HCT116 (cell line): ENCODE results near the gene FRMD4B. TPM values are rescaled to one million over a fixed set of nuclear protein-coding genes. Genes with fewer than 3 reads are reported as not detected.

Experiments used
- ATAC-seq: fragments of 200-7000 bp; cut with Tn5 transposase; 2 replicates; pipeline ENCODE4 v1.9.1; 2020; ENCODE audit warnings: mild to moderate bottlenecking, moderate library complexity
- BruUV-seq: library from RNA; stranded (reverse); fragments of 400-500 nt; replicated peaks from 2 replicates; lab custom pipeline; 2021; lab: Mats Ljungman, UMichigan
- CTCF ChIA-PET: fragments of 300-600 bp; sonication (Branson Sonifier 250); formaldehyde crosslinking; loops from one replicate; lab custom pipeline; 2021; ENCODE audit warnings: antibody characterized with exemption; lab: Charles Lee
- POLR2A ChIA-PET: fragments of 300-600, 350-600 bp; sonication (Branson Sonifier 250); formaldehyde crosslinking; loops from one replicate; lab custom pipeline; 2021; ENCODE audit warnings: antibody characterized with exemption; lab: Charles Lee
- RAD21 ChIA-PET, 2 experiments: fragments of 300-600 bp; sonication (Branson Sonifier 250); formaldehyde crosslinking; loops; one replicate each; lab custom pipeline; 2023; ENCODE audit warnings: low total read pairs in 2 of 2; ENCODE audit not compliant: uncharacterized antibody in 2 of 2, unreplicated experiment in 2 of 2, low non-redundant PET in 1 of 2; lab: Charles Lee
- DNase-seq: peaks from one replicate; pipeline ENCODE4 v3.0.0-alpha.2; 2010; ENCODE audit warnings: low read depth, low spot score
- H2AFZ ChIP-seq: fragments of 200-600 bp; shearing (Covaris generic), sonication (generic); 2 replicates; pipeline ENCODE4 v1.6.1; 2017; ENCODE audit warnings: low read depth, mixed run types, mixed read lengths, antibody characterized with exemption, low read length; ENCODE audit not compliant: poor library complexity, severe bottlenecking
- H3K27ac ChIP-seq: 2 replicates; pipeline ENCODE4 v1.5.1; 2012; ENCODE audit warnings: low read depth, low read length
- H3K27me3 ChIP-seq: fragments of 200-600 bp; sonication (generic); 2 replicates; pipeline ENCODE4 v1.6.1; 2016; ENCODE audit warnings: mixed run types, low read length, mixed read lengths; ENCODE audit not compliant: insufficient read depth
- H3K36me3 ChIP-seq, 2 experiments: fragments of 200-500 bp in 1 of 2; fragments of 200-600 bp in 1 of 2; sonication (Bioruptor generic) in 1 of 2; sonication (generic) in 1 of 2; 2 replicates each; pipeline versions ENCODE4 v1.5.1 to v1.6.1; 2014 to 2016; ENCODE audit warnings: low read length in 2 of 2, inconsistent platforms in 1 of 2, mixed read lengths in 1 of 2, mixed run types in 1 of 2; ENCODE audit not compliant: insufficient read depth in 2 of 2, control insufficient read depth in 1 of 2
- H3K4me1 ChIP-seq, 2 experiments: fragments of 200-600 bp in 1 of 2; sonication (generic) in 1 of 2; 2 replicates each; pipeline versions ENCODE4 v1.5.1 to v1.6.1; 2012 to 2017; ENCODE audit warnings: low read length in 2 of 2, inconsistent platforms in 1 of 2, mild to moderate bottlenecking in 1 of 2, mixed read lengths in 1 of 2, mixed run types in 1 of 2, moderate library complexity in 1 of 2; ENCODE audit not compliant: insufficient read depth in 2 of 2, control insufficient read depth in 1 of 2
- H3K4me2 ChIP-seq: fragments of 200-600 bp; sonication (generic); 2 replicates; pipeline ENCODE4 v1.6.1; 2017; ENCODE audit warnings: mixed run types, low read length, mixed read lengths
- H3K4me3 ChIP-seq, 2 experiments: fragments of 200-600 bp in 1 of 2; sonication (generic) in 1 of 2; replicated peaks in 1 of 2; 2 replicates each; pipeline ENCODE4 v1.5.1; 2011 to 2016; ENCODE audit warnings: low read length in 2 of 2, control low read depth in 1 of 2, low read depth in 1 of 2, mild to moderate bottlenecking in 1 of 2, mixed read lengths in 1 of 2, mixed run types in 1 of 2
- H3K79me2 ChIP-seq: fragments of 200-600 bp; sonication (generic); 2 replicates; pipeline ENCODE4 v1.6.1; 2017; ENCODE audit warnings: mild to moderate bottlenecking, mixed run types, low read length, moderate library complexity, mixed read lengths; ENCODE audit not compliant: insufficient read depth
- H3K9ac ChIP-seq: fragments of 200-600 bp; sonication (generic); 2 replicates; pipeline ENCODE4 v1.6.1; 2016; ENCODE audit warnings: low read length, mixed read lengths
- H3K9me2 ChIP-seq: fragments of 200-600 bp; sonication (generic), shearing (Covaris generic); 2 replicates; pipeline ENCODE4 v1.6.1; 2017; ENCODE audit warnings: mixed run types, mild to moderate bottlenecking, moderate library complexity; ENCODE audit not compliant: insufficient read depth
- H3K9me3 ChIP-seq, 2 experiments: fragments of 200-500 bp in 1 of 2; fragments of 200-600 bp in 1 of 2; sonication (Bioruptor generic) in 1 of 2; sonication (generic) in 1 of 2; 2 replicates each; pipeline ENCODE4 v1.6.1; 2014 to 2017; ENCODE audit warnings: low read length in 2 of 2, mixed read lengths in 2 of 2, inconsistent platforms in 1 of 2, low read depth in 1 of 2, mild to moderate bottlenecking in 1 of 2, mixed run types in 1 of 2, moderate library complexity in 1 of 2; ENCODE audit not compliant: control insufficient read depth in 1 of 2, insufficient read depth in 1 of 2
- H4K20me1 ChIP-seq: fragments of 200-600 bp; sonication (generic), shearing (Covaris generic); 2 replicates; pipeline ENCODE4 v1.6.1; 2017; ENCODE audit warnings: mixed run types, mild to moderate bottlenecking, moderate library complexity; ENCODE audit not compliant: insufficient read depth
- ATF3 ChIP-seq: IDR thresholded peaks from 2 replicates; pipeline ENCODE4 v1.6.1; 2012
- CBX3 ChIP-seq: IDR thresholded peaks from 2 replicates; pipeline ENCODE4 v1.6.1; 2012; ENCODE audit warnings: low read depth
- EGR1 ChIP-seq: IDR thresholded peaks from 2 replicates; pipeline ENCODE4 v1.6.1; 2012; ENCODE audit warnings: low read depth
- EZH2 ChIP-seq: fragments of 200-600 bp; sonication (generic); IDR thresholded peaks from 2 replicates; pipeline ENCODE4 v1.6.1; 2017; ENCODE audit warnings: antibody characterized with exemption, mixed run types
- MAX ChIP-seq: IDR thresholded peaks from 2 replicates; pipeline ENCODE4 v1.6.1; 2012
- REST ChIP-seq: IDR thresholded peaks from 2 replicates; pipeline ENCODE4 v1.6.1; 2012; ENCODE audit warnings: low read depth
- SIN3A ChIP-seq: IDR thresholded peaks from 2 replicates; pipeline ENCODE4 v1.6.1; 2012; ENCODE audit warnings: low read depth
- SP1 ChIP-seq: IDR thresholded peaks from 2 replicates; pipeline ENCODE4 v1.6.1; 2012; ENCODE audit warnings: low read depth
- SRF ChIP-seq: IDR thresholded peaks from 2 replicates; pipeline ENCODE4 v1.6.1; 2012; ENCODE audit warnings: low read depth
- YY1 ChIP-seq: IDR thresholded peaks from 2 replicates; pipeline ENCODE4 v1.6.1; 2011; ENCODE audit warnings: low read length, low read depth, moderate library complexity, mild to moderate bottlenecking; ENCODE audit not compliant: insufficient replicate concordance; ENCODE audit errors: extremely low read depth
- ZFX ChIP-seq: fragments of 450-650 bp; IDR thresholded peaks from 2 replicates; pipeline ENCODE4 v1.6.1; 2017
- ZNF274 ChIP-seq: fragments of 200-500 bp; sonication (Bioruptor generic); IDR thresholded peaks from 2 replicates; pipeline ENCODE4 v1.6.1; 2014; ENCODE audit warnings: mild to moderate bottlenecking, low read depth, low read length, inconsistent platforms
- intact Hi-C: fragments of 100-400 bp; cut with micrococcal nuclease; formaldehyde crosslinking; loops from 2 replicates; pipeline ENCODE4 v1.10.0; 2022
- total RNA-seq: library from RNA; stranded (reverse); gene quantifications from one replicate; pipeline ENCODE4 v1.2.1, GENCODE V29; 2021; ENCODE audit not compliant: unreplicated experiment

The FRMD4B gene
- total RNA-seq, 1 experiment from 2014 or later = 2.0 TPM

- ChIA-PET POLR2A (no interaction called here), CTCF (interaction anchor here (0.6 kb wide), 1 partner anchor 170 kb away, joined by 3 read pairs; no protein-coding TSS in a partner anchor), RAD21 (interaction anchor here in 1 of 2 experiments (0.7 kb wide), 1 partner anchor 97 kb away, joined by 4 read pairs; no protein-coding TSS in a partner anchor)
- Histone ChIP-seq H3K79me2 (no peaks in the 10 kb centered on the region), H3K4me2 (no peak overlapping the region), H3K9ac (no peak overlapping the region), H3K27me3 (peaks cover 8% of the 10 kb centered on the region; the same call in 1 of the 2 replicates), H3K4me1 (no peaks in the 10 kb centered on the region), H3K9me3 (no peaks in the 10 kb centered on the region), H3K36me3 (no peaks in the 10 kb centered on the region), H3K9me2 (no peaks in the 10 kb centered on the region), H3K4me3 (no peak overlapping the region), H4K20me1 (no peaks in the 10 kb centered on the region), H3K27ac (no peak overlapping the region), H2AFZ (no peak overlapping the region)
- intact Hi-C loops = no loop called here
- DNase-seq (no peak), ATAC-seq (no peak)
- TF ChIP-seq MAX (no peak), CBX3 (no peak), ATF3 (no peak), REST (no peak), ZFX (no peak)
- no TSS peak for BruUV-seq
Measured at GRCh38 chr3:69329892-69330291, 56.0 kb downstream of the FRMD4B start.

GRCh38 chr3:69328963-69329302 is 57.0 kb downstream of the FRMD4B start:
- TF ChIP-seq ZNF274 (no peak), CBX3 (no peak), SRF (no peak), ZFX (no peak), ATF3 (no peak), SIN3A (no peak), YY1 (no peak), EZH2 (no peak), SP1 (no peak), EGR1 (no peak)
- intact Hi-C loops = no loop called here
- Histone ChIP-seq H4K20me1 (no peaks in the 10 kb centered on the region), H2AFZ (no peak overlapping the region), H3K4me3 (no peak overlapping the region), H3K27ac (no peak overlapping the region), H3K27me3 (peaks cover 5% of the 10 kb centered on the region; the same call in 1 of the 2 replicates), H3K79me2 (no peaks in the 10 kb centered on the region), H3K36me3 (no peaks in the 10 kb centered on the region), H3K9me2 (no peaks in the 10 kb centered on the region), H3K9ac (no peak overlapping the region), H3K9me3 (no peaks in the 10 kb centered on the region), H3K4me1 (no peaks in the 10 kb centered on the region), H3K4me2 (no peak overlapping the region)
- no peak for DNase-seq
- ChIA-PET POLR2A (no interaction called here), CTCF (no interaction called here), RAD21 (no interaction called here)
- no TSS peak for BruUV-seq
- no peak for ATAC-seq
